ENCODE data around the gene SIN3A.

DNA sequence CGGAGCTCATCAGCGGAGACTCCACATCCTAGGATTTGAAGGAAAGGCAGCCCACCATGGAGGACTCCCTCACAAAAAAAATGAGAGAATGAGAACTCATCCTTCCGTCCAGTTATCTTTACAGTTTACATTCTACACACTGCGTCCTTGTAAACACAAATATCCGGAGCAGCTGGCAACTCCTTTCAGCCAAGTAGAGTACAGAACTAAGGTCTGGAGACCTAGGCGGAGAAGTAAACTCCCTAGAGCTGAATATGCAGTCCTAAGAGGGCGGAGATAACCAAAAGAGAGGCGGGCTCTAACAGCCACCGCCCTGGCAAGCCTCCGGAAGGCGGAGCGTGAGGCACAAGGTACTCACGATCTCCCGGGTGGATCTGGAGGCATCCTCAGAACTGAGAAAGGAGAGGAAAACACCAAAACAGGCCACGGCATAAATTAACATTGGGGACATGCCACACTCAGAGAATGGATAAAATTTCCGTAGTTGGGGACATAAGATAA lies 924 bp upstream of the SIN3A start:
- TF ChIP-seq, protein P1, sequence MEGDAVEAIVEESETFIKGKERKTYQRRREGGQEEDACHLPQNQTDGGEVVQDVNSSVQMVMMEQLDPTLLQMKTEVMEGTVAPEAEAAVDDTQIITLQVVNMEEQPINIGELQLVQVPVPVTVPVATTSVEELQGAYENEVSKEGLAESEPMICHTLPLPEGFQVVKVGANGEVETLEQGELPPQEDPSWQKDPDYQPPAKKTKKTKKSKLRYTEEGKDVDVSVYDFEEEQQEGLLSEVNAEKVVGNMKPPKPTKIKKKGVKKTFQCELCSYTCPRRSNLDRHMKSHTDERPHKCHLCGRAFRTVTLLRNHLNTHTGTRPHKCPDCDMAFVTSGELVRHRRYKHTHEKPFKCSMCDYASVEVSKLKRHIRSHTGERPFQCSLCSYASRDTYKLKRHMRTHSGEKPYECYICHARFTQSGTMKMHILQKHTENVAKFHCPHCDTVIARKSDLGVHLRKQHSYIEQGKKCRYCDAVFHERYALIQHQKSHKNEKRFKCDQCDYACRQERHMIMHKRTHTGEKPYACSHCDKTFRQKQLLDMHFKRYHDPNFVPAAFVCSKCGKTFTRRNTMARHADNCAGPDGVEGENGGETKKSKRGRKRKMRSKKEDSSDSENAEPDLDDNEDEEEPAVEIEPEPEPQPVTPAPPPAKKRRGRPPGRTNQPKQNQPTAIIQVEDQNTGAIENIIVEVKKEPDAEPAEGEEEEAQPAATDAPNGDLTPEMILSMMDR (IDR thresholded peaks at IDR 0.05; ENCODE audit: insufficient read depth, low read length, poor library complexity, severe bottlenecking): no peak
- TF ChIP-seq EZH2phosphoT487 (conservative IDR thresholded peaks at IDR 0.05; ENCODE audit: low read length): no peak
